NT2/D1 (cell line): ENCODE data around the gene HOXB4.

Source experiments
- DNase-seq: peaks from one replicate; pipeline ENCODE4 v3.0.0-alpha.2; 2011; ENCODE audit warnings: low read depth, low spot score
- H3K27me3 ChIP-seq: 2 replicates; pipeline ENCODE4 v1.6.0; 2011; ENCODE audit warnings: mild to moderate bottlenecking; ENCODE audit not compliant: insufficient read length, insufficient read depth
- H3K36me3 ChIP-seq: 2 replicates; pipeline ENCODE4 v1.6.1; 2011; ENCODE audit warnings: mild to moderate bottlenecking, low read length, mixed read lengths; ENCODE audit not compliant: insufficient read depth, insufficient read length
- H3K4me1 ChIP-seq: 2 replicates; pipeline ENCODE4 v1.5.1; 2011; ENCODE audit not compliant: insufficient read depth, insufficient read length
- H3K4me3 ChIP-seq: 2 replicates; pipeline ENCODE4 v1.5.1; 2011; ENCODE audit warnings: low read depth; ENCODE audit not compliant: insufficient read length
- H3K9ac ChIP-seq: 2 replicates; pipeline ENCODE4 v1.6.0; 2011; ENCODE audit warnings: low read depth; ENCODE audit not compliant: insufficient read length
- H3K9me3 ChIP-seq: 2 replicates; pipeline ENCODE4 v1.5.1; 2011; ENCODE audit warnings: mild to moderate bottlenecking, low read length; ENCODE audit not compliant: insufficient read depth
- SUZ12 ChIP-seq: IDR thresholded peaks from 2 replicates; pipeline ENCODE4 v1.6.1; 2011; ENCODE audit not compliant: insufficient read length, insufficient read depth; ENCODE audit errors: extremely low read depth
- YY1 ChIP-seq: IDR thresholded peaks from 2 replicates; pipeline ENCODE4 v1.6.1; 2011; ENCODE audit not compliant: insufficient read length, insufficient read depth
- ZNF274 ChIP-seq: IDR thresholded peaks from 2 replicates; pipeline ENCODE4 v1.6.1; 2011; ENCODE audit warnings: mild to moderate bottlenecking, low read depth, low read length

Gene HOXB4

GRCh38 chr17:48617471-48618255 is 39.5 kb upstream of the HOXB4 start:
- no peak for DNase-seq
- TF ChIP-seq YY1 (no peak), SUZ12 (peak; percentile 100), ZNF274 (no peak)
- peaks cover 7% of the 10 kb centered on the region; the same call in 1 of the 2 replicates for H3K9me3 ChIP-seq
- no peak overlapping the region for H3K4me3 ChIP-seq
- H3K9ac ChIP-seq: no peak overlapping the region
- H3K4me1 ChIP-seq: peaks cover 13% of the 10 kb centered on the region
- no peaks in the 10 kb centered on the region for H3K36me3 ChIP-seq
- H3K27me3 ChIP-seq: peaks cover 99% of the 10 kb centered on the region

DNA sequence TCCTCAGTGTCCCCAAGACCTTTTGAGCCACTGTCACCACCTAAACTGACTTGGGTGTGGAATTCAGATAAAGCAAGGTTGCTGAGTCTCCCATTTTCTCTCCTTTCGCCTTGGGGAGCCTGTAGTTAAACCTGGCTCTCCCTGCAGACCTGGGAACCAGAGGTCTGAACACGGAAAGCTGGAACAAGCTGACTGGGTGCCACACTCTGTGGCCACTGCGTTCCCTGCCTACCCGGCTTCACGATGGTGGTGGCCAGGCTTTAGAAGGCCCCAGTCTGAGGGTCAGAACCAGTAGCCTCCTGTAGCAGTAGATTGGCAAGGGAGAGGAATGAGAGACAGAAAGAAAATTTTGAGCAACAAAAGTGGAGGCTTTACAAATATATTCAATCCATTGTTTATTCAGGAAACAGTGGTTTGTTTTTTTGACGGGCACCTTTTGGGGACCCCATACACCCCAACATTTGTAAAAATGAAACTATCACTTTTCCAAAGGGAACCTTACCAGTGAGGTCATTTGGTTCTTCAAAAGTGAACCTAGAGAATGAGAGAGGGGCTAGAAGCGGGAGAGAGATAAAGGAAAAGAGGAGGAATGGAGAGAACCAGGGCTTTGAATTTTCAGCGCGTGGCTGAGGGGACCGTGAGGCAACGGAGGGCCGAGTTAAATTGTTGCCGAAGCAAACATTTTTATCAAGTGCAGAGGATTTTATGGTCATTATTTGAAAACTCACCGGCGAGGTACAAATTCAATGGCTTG is 38.7 kb upstream of the HOXB4 start:
- no peak overlapping the region for H3K9ac ChIP-seq
- DNase-seq: no peak
- peaks cover 14% of the 10 kb centered on the region for H3K4me1 ChIP-seq
- peaks cover 99% of the 10 kb centered on the region for H3K27me3 ChIP-seq
- H3K9me3 ChIP-seq: 0 out of 2 replicates have a peak, but pooled peaks cover under 1% of the 10 kb centered on the region
- H3K36me3 ChIP-seq: no peaks in the 10 kb centered on the region
- H3K4me3 ChIP-seq: no peak overlapping the region
- TF ChIP-seq ZNF274 (no peak), YY1 (no peak), SUZ12 (no peak)

GRCh38 chr17:48615963-48616716 is 38.0 kb upstream of the HOXB4 start:
- TF ChIP-seq YY1: no peak
- peak; percentile 82 for TF ChIP-seq SUZ12
- Histone ChIP-seq H3K9me3 (no peaks in the 10 kb centered on the region), H3K27me3 (peaks cover 99% of the 10 kb centered on the region), H3K36me3 (no peaks in the 10 kb centered on the region), H3K4me3 (no peak overlapping the region), H3K9ac (no peak overlapping the region), H3K4me1 (peaks cover 14% of the 10 kb centered on the region)
- DNase-seq: no peak

DNA sequence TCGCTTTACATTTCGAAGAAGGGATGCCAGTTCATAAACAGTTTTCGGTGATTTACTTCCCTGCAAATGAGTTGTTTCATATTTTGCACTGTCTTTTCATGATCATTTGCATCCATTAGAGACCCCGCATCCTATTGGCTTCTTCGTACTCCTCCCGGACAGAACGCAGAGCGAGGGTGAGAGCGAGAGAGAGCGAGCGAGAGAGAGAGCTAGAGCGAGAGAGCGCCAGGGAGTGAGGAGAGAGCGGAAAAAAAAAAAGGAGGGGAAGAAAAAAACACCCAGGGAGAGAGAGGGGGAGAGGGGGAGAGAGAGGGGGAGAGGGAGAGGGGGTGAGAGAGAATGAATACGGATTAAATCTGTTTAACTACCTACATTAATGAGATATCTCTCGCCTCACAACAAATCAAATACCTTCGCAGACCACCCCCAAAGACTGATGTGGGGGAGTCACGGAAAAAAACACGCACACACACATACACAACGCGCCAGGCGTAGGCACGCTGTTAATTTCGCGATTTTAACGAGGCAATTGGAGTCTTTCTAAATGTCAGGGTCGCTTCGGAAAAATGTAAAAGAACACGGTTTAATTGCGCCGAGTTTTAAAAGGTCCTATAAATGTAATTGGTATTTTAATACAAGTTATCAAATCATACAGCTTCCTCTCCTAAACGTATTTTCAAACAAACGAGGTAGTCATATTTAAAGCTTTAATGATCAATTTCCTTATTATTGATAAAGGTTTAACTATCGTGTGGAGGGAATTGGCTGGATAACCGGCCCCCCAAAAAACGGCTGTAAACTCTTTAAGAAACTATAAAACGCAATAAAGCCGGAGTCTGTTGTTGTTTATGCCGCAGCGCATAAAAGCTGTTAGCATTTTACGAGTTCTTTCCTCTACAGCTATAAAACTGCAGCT is 37.2 kb upstream of the HOXB4 start, which contains the start of gene HOXB8:
Gene HOXB8, minus strand, starts transcription at position 246 of the 916 bp plus-strand sequence. CDS start 588 bp downstream, outside the sequence.
- H3K9me3 ChIP-seq: no peaks in the 10 kb centered on the region
- peak within 1 kb of the TSS; percentile 50 for H3K9ac ChIP-seq
- no peaks in the 10 kb centered on the region for H3K36me3 ChIP-seq
- peak within 1 kb of the TSS; percentile 15 for H3K4me3 ChIP-seq
- no peak for DNase-seq
- TF ChIP-seq YY1 (no peak), ZNF274 (no peak), SUZ12 (peak; percentile 98)
- peaks cover 99% of the 10 kb centered on the region for H3K27me3 ChIP-seq
- H3K4me1 ChIP-seq: peaks cover 14% of the 10 kb centered on the region

GRCh38 chr17:48613862-48614694 is 35.9 kb upstream of the HOXB4 start:
- Histone ChIP-seq H3K36me3 (no peaks in the 10 kb centered on the region), H3K9me3 (no peaks in the 10 kb centered on the region), H3K27me3 (peaks cover 99% of the 10 kb centered on the region), H3K4me3 (peak overlapping the region; percentile 15), H3K4me1 (peaks cover 11% of the 10 kb centered on the region), H3K9ac (peak overlapping the region; percentile 50)
- TF ChIP-seq ZNF274: no peak
- TF ChIP-seq SUZ12: peak; percentile 85
- TF ChIP-seq YY1: no peak
- no peak for DNase-seq
